ENCODE results near the gene PTPRA.
"Not testable (repeated sequence)": the region's sequence is repeated elsewhere in the genome, so short reads cannot be mapped to it uniquely, and the experiment has no call there.

The PTPRA gene

GRCh38 chr20:3047486-3048419 lies 174.5 kb downstream of the PTPRA start:
- TF ChIP-seq CTCF (IDR thresholded peaks at IDR 0.05; ENCODE audit: low read depth, low read length, poor library complexity, severe bottlenecking) (no peak), EZH2phosphoT487 (IDR thresholded peaks at IDR 0.05; ENCODE audit: borderline replicate concordance, low read length) (no peak)
- H3K27ac ChIP-seq (ENCODE audit: low read depth, low read length) = no peak overlapping the region
- H3K36me3 ChIP-seq (ENCODE audit: control insufficient read depth, low read length) = peaks cover 39% of the 10 kb centered on the region
- H4K20me1 ChIP-seq (ENCODE audit: control insufficient read depth, insufficient read depth, low read depth, low read length) = no peaks in the 10 kb centered on the region
- peaks cover 24% of the 10 kb centered on the region for H3K79me2 ChIP-seq (ENCODE audit: control insufficient read depth, low read length)
- H3K27me3 ChIP-seq (ENCODE audit: control insufficient read depth, low read length) = no peaks in the 10 kb centered on the region
- peaks cover 19% of the 10 kb centered on the region for H3K4me1 ChIP-seq (ENCODE audit: control insufficient read depth, low read length)
- no peaks in the 10 kb centered on the region for H3K9me3 ChIP-seq (ENCODE audit: control insufficient read depth, insufficient read depth, low read length)
- H3K4me3 ChIP-seq (ENCODE audit: low read length) = 0 out of 2 replicates have a peak overlapping the region, but pooled peaks have one; percentile 86
- H3F3A ChIP-seq (ENCODE audit: control insufficient read depth, insufficient read depth) = 0 out of 2 replicates have a peak, but pooled peaks cover 2% of the 10 kb centered on the region
- peak overlapping the region; percentile 79; the same call in 1 of the 2 replicates for H3K4me2 ChIP-seq (ENCODE audit: low read length)
- no peaks in the 10 kb centered on the region for H3K9me2 ChIP-seq (replicated peaks; ENCODE audit: control insufficient read depth, low read length)

- TF ChIP-seq EZH2phosphoT487 (IDR thresholded peaks at IDR 0.05; ENCODE audit: borderline replicate concordance, low read length) (no peak), CTCF (IDR thresholded peaks at IDR 0.05; ENCODE audit: low read depth, low read length, poor library complexity, severe bottlenecking) (no peak)
- no peak overlapping the region for H3K4me2 ChIP-seq (ENCODE audit: low read length)
- H4K20me1 ChIP-seq (ENCODE audit: control insufficient read depth, insufficient read depth, low read depth, low read length) = no peaks in the 10 kb centered on the region
- no peaks in the 10 kb centered on the region for H3K27me3 ChIP-seq (ENCODE audit: control insufficient read depth, low read length)
- no peaks in the 10 kb centered on the region for H3K9me3 ChIP-seq (ENCODE audit: control insufficient read depth, insufficient read depth, low read length)
- H3K79me2 ChIP-seq (ENCODE audit: control insufficient read depth, low read length) = peaks cover 18% of the 10 kb centered on the region
- no peak overlapping the region for H3K4me3 ChIP-seq (ENCODE audit: low read length)
- H3K36me3 ChIP-seq (ENCODE audit: control insufficient read depth, low read length) = peaks cover 33% of the 10 kb centered on the region
- peaks cover 10% of the 10 kb centered on the region; the same call in 1 of the 2 replicates for H3K4me1 ChIP-seq (ENCODE audit: control insufficient read depth, low read length)
- H3K27ac ChIP-seq (ENCODE audit: low read depth, low read length) = no peak overlapping the region
- peaks cover 6% of the 10 kb centered on the region; the same call in 1 of the 2 replicates for H3F3A ChIP-seq (ENCODE audit: control insufficient read depth, insufficient read depth)
- no peaks in the 10 kb centered on the region for H3K9me2 ChIP-seq (replicated peaks; ENCODE audit: control insufficient read depth, low read length)
These were observed 178.2 kb downstream of the PTPRA start for GRCh38 chr20:3051385-3052019.

GRCh38 chr20:3059489-3059888 lies 186.2 kb downstream of the PTPRA start:
- Histone ChIP-seq H3K36me3 (ENCODE audit: control insufficient read depth, low read length) (no peaks in the 10 kb centered on the region), H4K20me1 (ENCODE audit: control insufficient read depth, insufficient read depth, low read depth, low read length) (no peaks in the 10 kb centered on the region), H3K9me2 (replicated peaks; ENCODE audit: control insufficient read depth, low read length) (no peaks in the 10 kb centered on the region), H3K4me1 (ENCODE audit: control insufficient read depth, low read length) (no peaks in the 10 kb centered on the region), H3K27me3 (ENCODE audit: control insufficient read depth, low read length) (peaks cover 2% of the 10 kb centered on the region; the same call in 1 of the 2 replicates), H3K9me3 (ENCODE audit: control insufficient read depth, insufficient read depth, low read length) (no peaks in the 10 kb centered on the region), H3F3A (ENCODE audit: control insufficient read depth, insufficient read depth) (no peaks in the 10 kb centered on the region), H3K27ac (ENCODE audit: low read depth, low read length) (no peak overlapping the region), H3K4me3 (ENCODE audit: low read length) (no peak overlapping the region), H3K79me2 (ENCODE audit: control insufficient read depth, low read length) (no peaks in the 10 kb centered on the region), H3K4me2 (ENCODE audit: low read length) (no peak overlapping the region)
- TF ChIP-seq EZH2phosphoT487 (IDR thresholded peaks at IDR 0.05; ENCODE audit: borderline replicate concordance, low read length) (no peak), CTCF (IDR thresholded peaks at IDR 0.05; ENCODE audit: low read depth, low read length, poor library complexity, severe bottlenecking) (no peak)

GRCh38 chr20:3064119-3064518 lies 190.8 kb downstream of the PTPRA start:
- H3K4me2 ChIP-seq (ENCODE audit: low read length); H3K9me3 ChIP-seq (ENCODE audit: control insufficient read depth, insufficient read depth, low read length): not testable (repeated sequence)

More at GRCh38 chr20:3064119-3064518, 190.8 kb downstream of the PTPRA start:
- not testable (repeated sequence) for H3K9me2 ChIP-seq (replicated peaks; ENCODE audit: control insufficient read depth, low read length); H3K4me3 ChIP-seq (ENCODE audit: low read length); H3F3A ChIP-seq (ENCODE audit: control insufficient read depth, insufficient read depth); H3K79me2 ChIP-seq (ENCODE audit: control insufficient read depth, low read length); H4K20me1 ChIP-seq (ENCODE audit: control insufficient read depth, insufficient read depth, low read depth, low read length); H3K36me3 ChIP-seq (ENCODE audit: control insufficient read depth, low read length); H3K4me1 ChIP-seq (ENCODE audit: control insufficient read depth, low read length); H3K27ac ChIP-seq (ENCODE audit: low read depth, low read length)
- H3K27me3 ChIP-seq (ENCODE audit: control insufficient read depth, low read length) = peaks cover 14% of the 10 kb centered on the region
